K562 (cell line): ENCODE results near the gene GGA3. TPM values are rescaled to one million over a fixed set of nuclear protein-coding genes. Genes with fewer than 3 reads are reported as not detected.

Source experiments
- EGR1 ChIP-seq: fragments of 450-650 bp; conservative IDR thresholded peaks from 2 replicates; pipeline ENCODE4 v1.6.1; 2017; ENCODE audit warnings: mild to moderate bottlenecking
- ETS2 ChIP-seq: IDR thresholded peaks from 2 replicates; pipeline ENCODE4 v1.6.1; 2016; ENCODE audit warnings: borderline replicate concordance, missing genetic modification characterization, mild to moderate bottlenecking, moderate library complexity, missing compliant biosample characterization; ENCODE audit not compliant: poor library complexity, severe bottlenecking
- JUND ChIP-seq, 2 experiments: IDR thresholded peaks; 2 replicates in 1 of 2; 3 replicates in 1 of 2; pipeline ENCODE4 v1.6.1; 2011; ENCODE audit warnings: borderline replicate concordance in 2 of 2, low read depth in 2 of 2, low read length in 2 of 2, improper control_type of control experiment in 1 of 2, missing biosample characterization in 1 of 2, missing genetic modification characterization in 1 of 2, missing genetic modification reagents in 1 of 2
- NFATC3 ChIP-seq: fragments of 450-650 bp; IDR thresholded peaks from 2 replicates; pipeline ENCODE4 v1.6.1; 2017; ENCODE audit warnings: mild to moderate bottlenecking
- PML ChIP-seq: IDR thresholded peaks from 2 replicates; pipeline ENCODE4 v1.6.1; 2012; ENCODE audit warnings: low read length, inconsistent platforms
- POLR3G ChIP-seq: IDR thresholded peaks from 2 replicates; pipeline ENCODE4 v1.6.1; 2011; ENCODE audit not compliant: insufficient read length, insufficient replicate concordance; ENCODE audit errors: extremely low read depth
- TEAD4 ChIP-seq, 2 experiments: sonication (generic) in 1 of 2; formaldehyde crosslinking in 1 of 2; IDR thresholded peaks; 2 replicates each; pipeline versions ENCODE4 v1.6.1 to v1.8.0; 2012 to 2022; ENCODE audit warnings: borderline replicate concordance in 1 of 2, inconsistent platforms in 1 of 2, low read length in 1 of 2, mild to moderate bottlenecking in 1 of 2, missing genetic modification reagents in 1 of 2
- ZNF133 ChIP-seq: fragments of 250-450 bp; sonication (Bioruptor Pico); IDR thresholded peaks from 2 replicates; pipeline ENCODE4 v1.4.0; 2020; ENCODE audit warnings: mild to moderate bottlenecking
- ZNF77 ChIP-seq: fragments of 250-450 bp; sonication (Bioruptor Pico); IDR thresholded peaks from 2 replicates; pipeline ENCODE4 v1.5.0; 2020
- polyA plus RNA-seq, 8 experiments: library from polyadenylated mRNA; depleted of rRNA in 4 of 8; stranded (reverse) in 5 of 8; unstranded in 3 of 8; fragments of >200 nt; fragmentation: Nextera tagmentation in 2 of 8; fragmentation: Illumina TruSeq in 1 of 8; extraction: Ambion mirVana in 2 of 8; extraction: Trizol in 1 of 8; gene quantifications; 2 replicates each; pipeline versions ENCODE4 v1.2.1 to v1.2.3, GENCODE V29; 2011 to 2014; ENCODE audit warnings: inconsistent platforms in 1 of 8, missing spikeins in 1 of 8
- total RNA-seq, 7 experiments: library from RNA; depleted of rRNA in 6 of 7; stranded (reverse); fragments of >200 nt in 6 of 7; fragmentation: Illumina TruSeq in 2 of 7; extraction: Trizol in 2 of 7; gene quantifications; 2 replicates each; pipeline versions ENCODE4 v1.2.1 to v1.2.3, GENCODE V29; 2011 to 2021; ENCODE audit warnings: low replicate concordance in 1 of 7
- TF ChIP-seq, protein P1 (sequence below): fragments of 450-650 bp; IDR thresholded peaks from 2 replicates; pipeline ENCODE4 v1.6.1; 2016; ENCODE audit warnings: mild to moderate bottlenecking, moderate library complexity
- TF ChIP-seq, protein P2 (sequence below): fragments of 250-450 bp; sonication (Bioruptor Pico); IDR thresholded peaks from 2 replicates; pipeline ENCODE4 v1.5.0; 2022; ENCODE audit warnings: mild to moderate bottlenecking

The GGA3 gene
- total and polyA plus RNA-seq, 9 of the 15 experiments (the other 6 are each of a cell fraction or from before 2014, with no cell fraction given) = 5.7 to 64.9 (median 25.4) TPM

DNA sequence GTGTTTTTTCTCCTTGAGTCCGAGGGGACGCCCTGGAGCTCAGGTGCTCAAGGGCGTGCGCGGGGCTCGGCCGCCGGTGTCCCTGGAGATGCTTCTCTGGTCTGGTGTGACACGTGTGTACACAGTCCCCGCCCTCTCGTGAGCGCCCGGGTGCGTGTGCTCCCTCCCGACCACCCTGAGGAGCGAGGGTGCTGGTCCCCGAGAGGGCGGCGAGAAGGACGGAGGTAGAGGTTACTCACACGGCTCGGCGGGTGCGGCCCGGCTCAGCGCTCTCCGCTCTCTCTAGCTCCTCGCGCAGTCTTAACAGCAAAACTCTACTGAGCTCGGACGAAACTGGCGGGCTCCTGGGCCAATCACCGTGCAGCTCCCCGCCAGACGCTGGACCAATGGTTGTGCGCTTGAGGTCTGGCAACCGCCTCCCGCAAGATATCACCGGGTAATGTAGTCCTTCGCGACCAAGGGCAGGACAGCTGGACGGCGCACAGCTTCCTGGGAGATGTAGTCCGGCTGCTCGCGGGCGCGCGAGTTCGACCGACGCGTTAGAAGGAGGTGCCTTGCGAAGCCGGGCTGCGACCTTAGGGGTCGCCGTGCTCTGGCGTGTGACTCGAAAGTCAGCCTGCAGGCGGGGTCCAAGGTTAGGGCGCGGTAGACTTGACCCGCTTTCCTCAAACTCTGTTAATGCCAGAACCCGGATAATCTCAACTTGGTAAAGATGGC, 27.9 kb upstream of the GGA3 start, which contains the start of gene SLC25A19 (continued):
- TF ChIP-seq, protein P1, sequence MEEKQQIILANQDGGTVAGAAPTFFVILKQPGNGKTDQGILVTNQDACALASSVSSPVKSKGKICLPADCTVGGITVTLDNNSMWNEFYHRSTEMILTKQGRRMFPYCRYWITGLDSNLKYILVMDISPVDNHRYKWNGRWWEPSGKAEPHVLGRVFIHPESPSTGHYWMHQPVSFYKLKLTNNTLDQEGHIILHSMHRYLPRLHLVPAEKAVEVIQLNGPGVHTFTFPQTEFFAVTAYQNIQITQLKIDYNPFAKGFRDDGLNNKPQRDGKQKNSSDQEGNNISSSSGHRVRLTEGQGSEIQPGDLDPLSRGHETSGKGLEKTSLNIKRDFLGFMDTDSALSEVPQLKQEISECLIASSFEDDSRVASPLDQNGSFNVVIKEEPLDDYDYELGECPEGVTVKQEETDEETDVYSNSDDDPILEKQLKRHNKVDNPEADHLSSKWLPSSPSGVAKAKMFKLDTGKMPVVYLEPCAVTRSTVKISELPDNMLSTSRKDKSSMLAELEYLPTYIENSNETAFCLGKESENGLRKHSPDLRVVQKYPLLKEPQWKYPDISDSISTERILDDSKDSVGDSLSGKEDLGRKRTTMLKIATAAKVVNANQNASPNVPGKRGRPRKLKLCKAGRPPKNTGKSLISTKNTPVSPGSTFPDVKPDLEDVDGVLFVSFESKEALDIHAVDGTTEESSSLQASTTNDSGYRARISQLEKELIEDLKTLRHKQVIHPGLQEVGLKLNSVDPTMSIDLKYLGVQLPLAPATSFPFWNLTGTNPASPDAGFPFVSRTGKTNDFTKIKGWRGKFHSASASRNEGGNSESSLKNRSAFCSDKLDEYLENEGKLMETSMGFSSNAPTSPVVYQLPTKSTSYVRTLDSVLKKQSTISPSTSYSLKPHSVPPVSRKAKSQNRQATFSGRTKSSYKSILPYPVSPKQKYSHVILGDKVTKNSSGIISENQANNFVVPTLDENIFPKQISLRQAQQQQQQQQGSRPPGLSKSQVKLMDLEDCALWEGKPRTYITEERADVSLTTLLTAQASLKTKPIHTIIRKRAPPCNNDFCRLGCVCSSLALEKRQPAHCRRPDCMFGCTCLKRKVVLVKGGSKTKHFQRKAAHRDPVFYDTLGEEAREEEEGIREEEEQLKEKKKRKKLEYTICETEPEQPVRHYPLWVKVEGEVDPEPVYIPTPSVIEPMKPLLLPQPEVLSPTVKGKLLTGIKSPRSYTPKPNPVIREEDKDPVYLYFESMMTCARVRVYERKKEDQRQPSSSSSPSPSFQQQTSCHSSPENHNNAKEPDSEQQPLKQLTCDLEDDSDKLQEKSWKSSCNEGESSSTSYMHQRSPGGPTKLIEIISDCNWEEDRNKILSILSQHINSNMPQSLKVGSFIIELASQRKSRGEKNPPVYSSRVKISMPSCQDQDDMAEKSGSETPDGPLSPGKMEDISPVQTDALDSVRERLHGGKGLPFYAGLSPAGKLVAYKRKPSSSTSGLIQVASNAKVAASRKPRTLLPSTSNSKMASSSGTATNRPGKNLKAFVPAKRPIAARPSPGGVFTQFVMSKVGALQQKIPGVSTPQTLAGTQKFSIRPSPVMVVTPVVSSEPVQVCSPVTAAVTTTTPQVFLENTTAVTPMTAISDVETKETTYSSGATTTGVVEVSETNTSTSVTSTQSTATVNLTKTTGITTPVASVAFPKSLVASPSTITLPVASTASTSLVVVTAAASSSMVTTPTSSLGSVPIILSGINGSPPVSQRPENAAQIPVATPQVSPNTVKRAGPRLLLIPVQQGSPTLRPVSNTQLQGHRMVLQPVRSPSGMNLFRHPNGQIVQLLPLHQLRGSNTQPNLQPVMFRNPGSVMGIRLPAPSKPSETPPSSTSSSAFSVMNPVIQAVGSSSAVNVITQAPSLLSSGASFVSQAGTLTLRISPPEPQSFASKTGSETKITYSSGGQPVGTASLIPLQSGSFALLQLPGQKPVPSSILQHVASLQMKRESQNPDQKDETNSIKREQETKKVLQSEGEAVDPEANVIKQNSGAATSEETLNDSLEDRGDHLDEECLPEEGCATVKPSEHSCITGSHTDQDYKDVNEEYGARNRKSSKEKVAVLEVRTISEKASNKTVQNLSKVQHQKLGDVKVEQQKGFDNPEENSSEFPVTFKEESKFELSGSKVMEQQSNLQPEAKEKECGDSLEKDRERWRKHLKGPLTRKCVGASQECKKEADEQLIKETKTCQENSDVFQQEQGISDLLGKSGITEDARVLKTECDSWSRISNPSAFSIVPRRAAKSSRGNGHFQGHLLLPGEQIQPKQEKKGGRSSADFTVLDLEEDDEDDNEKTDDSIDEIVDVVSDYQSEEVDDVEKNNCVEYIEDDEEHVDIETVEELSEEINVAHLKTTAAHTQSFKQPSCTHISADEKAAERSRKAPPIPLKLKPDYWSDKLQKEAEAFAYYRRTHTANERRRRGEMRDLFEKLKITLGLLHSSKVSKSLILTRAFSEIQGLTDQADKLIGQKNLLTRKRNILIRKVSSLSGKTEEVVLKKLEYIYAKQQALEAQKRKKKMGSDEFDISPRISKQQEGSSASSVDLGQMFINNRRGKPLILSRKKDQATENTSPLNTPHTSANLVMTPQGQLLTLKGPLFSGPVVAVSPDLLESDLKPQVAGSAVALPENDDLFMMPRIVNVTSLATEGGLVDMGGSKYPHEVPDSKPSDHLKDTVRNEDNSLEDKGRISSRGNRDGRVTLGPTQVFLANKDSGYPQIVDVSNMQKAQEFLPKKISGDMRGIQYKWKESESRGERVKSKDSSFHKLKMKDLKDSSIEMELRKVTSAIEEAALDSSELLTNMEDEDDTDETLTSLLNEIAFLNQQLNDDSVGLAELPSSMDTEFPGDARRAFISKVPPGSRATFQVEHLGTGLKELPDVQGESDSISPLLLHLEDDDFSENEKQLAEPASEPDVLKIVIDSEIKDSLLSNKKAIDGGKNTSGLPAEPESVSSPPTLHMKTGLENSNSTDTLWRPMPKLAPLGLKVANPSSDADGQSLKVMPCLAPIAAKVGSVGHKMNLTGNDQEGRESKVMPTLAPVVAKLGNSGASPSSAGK = peak; percentile 45
- peak; percentile 53; the same call in 1 of the 2 replicates for TF ChIP-seq PML
- no peak for TF ChIP-seq EGR1
- TF ChIP-seq, protein P2, sequence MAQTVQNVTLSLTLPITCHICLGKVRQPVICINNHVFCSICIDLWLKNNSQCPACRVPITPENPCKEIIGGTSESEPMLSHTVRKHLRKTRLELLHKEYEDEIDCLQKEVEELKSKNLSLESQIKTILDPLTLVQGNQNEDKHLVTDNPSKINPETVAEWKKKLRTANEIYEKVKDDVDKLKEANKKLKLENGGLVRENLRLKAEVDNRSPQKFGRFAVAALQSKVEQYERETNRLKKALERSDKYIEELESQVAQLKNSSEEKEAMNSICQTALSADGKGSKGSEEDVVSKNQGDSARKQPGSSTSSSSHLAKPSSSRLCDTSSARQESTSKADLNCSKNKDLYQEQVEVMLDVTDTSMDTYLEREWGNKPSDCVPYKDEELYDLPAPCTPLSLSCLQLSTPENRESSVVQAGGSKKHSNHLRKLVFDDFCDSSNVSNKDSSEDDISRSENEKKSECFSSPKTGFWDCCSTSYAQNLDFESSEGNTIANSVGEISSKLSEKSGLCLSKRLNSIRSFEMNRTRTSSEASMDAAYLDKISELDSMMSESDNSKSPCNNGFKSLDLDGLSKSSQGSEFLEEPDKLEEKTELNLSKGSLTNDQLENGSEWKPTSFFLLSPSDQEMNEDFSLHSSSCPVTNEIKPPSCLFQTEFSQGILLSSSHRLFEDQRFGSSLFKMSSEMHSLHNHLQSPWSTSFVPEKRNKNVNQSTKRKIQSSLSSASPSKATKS (CRISPR knock-in tag) = no peak
- TF ChIP-seq NFATC3 = no peak
- TF ChIP-seq POLR3G = no peak
- TF ChIP-seq TEAD4 (IDR thresholded peaks at IDR 0.05; ENCODE audit: low read length) = peak; percentile 20; the same call in 1 of the 2 replicates
- TF ChIP-seq TEAD4 (CRISPR knock-in tag; IDR thresholded peaks at IDR 0.05; ENCODE audit: borderline replicate concordance) = no peak
- no peak for TF ChIP-seq ETS2 (tag)
- TF ChIP-seq ZNF133 (CRISPR knock-in tag) = no peak
- TF ChIP-seq ZNF77 (CRISPR knock-in tag) = no peak
- peak; percentile 57; the same call in 1 of the 2 replicates for TF ChIP-seq JUND (IDR thresholded peaks at IDR 0.05; ENCODE audit: borderline replicate concordance, low read depth, low read length)
- TF ChIP-seq JUND (tag; IDR thresholded peaks at IDR 0.05; ENCODE audit: borderline replicate concordance, low read depth, low read length) = no peak; the same call in 2 of the 3 replicates
